Heart right ventricle (tissue), 16 donors: ENCODE data around the gene RPA1. TPM values are rescaled to one million over a fixed set of nuclear protein-coding genes. Genes with fewer than 3 reads are reported as not detected.

Experiments
- ATAC-seq, 8 donors: fragments of 200-7000 bp; cut with Tn5 transposase; one replicate each; pipeline ENCODE4 v1.9.1; 2020; ENCODE audit warnings: mild to moderate bottlenecking in 8 of 8, moderate library complexity in 8 of 8, moderate number of reproducible peaks in 1 of 8
- DNase-seq, 2 donors: peaks; one replicate each; pipeline ENCODE4 v3.0.0-alpha.2; 2020
- H3K27ac ChIP-seq, 10 donors: fragments of 200-600 bp; sonication (generic) in 2 of 10; one replicate each; pipeline versions ENCODE4 v1.5.0 to v1.8.0; 2020 to 2022; ENCODE audit warnings: mild to moderate bottlenecking in 3 of 10
- H3K27me3 ChIP-seq, 7 donors: fragments of 200-600 bp; one replicate each; pipeline ENCODE4 v1.8.0; 2021 to 2022; ENCODE audit warnings: mild to moderate bottlenecking in 2 of 7
- H3K36me3 ChIP-seq, 9 donors: fragments of 200-600 bp; sonication (generic) in 1 of 9; one replicate each; pipeline versions ENCODE4 v1.5.0 to v1.8.0; 2020 to 2022; ENCODE audit warnings: mild to moderate bottlenecking in 2 of 9
- H3K4me1 ChIP-seq, 9 donors: fragments of 200-600 bp; sonication (generic) in 1 of 9; one replicate each; pipeline versions ENCODE4 v1.5.0 to v1.8.0; 2020 to 2022; ENCODE audit warnings: mild to moderate bottlenecking in 4 of 9
- H3K4me3 ChIP-seq, 10 donors: fragments of 200-600 bp; sonication (generic) in 2 of 10; one replicate each; pipeline versions ENCODE4 v1.5.0 to v1.8.0; 2020 to 2022; ENCODE audit warnings: mild to moderate bottlenecking in 7 of 10, moderate library complexity in 2 of 10
- H3K9me3 ChIP-seq, 11 donors: fragments of 200-600 bp in 10 of 11; sonication (generic) in 2 of 11; one replicate each; pipeline versions ENCODE4 v1.5.0 to v1.8.0; 2013 to 2022; ENCODE audit warnings: mild to moderate bottlenecking in 2 of 11, control low read depth in 1 of 11, moderate library complexity in 1 of 11
- WGBS, 2 donors: extraction: QIAGEN DNeasy Blood & Tissue Kit; methylation state at CpG; one replicate each; pipeline ENCODE4 v1.1.7; 2013; ENCODE audit warnings: inconsistent platforms in 1 of 2; 5-methylcytosine and 5-hydroxymethylcytosine counted together
- intact Hi-C, 10 donors: fragments of 100-400 bp; cut with DNase I; formaldehyde crosslinking; loops; one replicate each; pipeline versions ENCODE4 v1.11.1 to v1.14.2; 2022
- polyA plus RNA-seq, 2 donors: library from polyadenylated mRNA; stranded (reverse); fragments of 200-250 nt; gene quantifications; one replicate each; pipeline ENCODE4 v1.2.3, GENCODE V29; 2013
- total RNA-seq, 10 donors: library from RNA; stranded (reverse); fragmentation: NEBNext Ultra II Directional in 3 of 10; extraction: Animal tissue kit (Norgen Biotek cat#: 25700) in 3 of 10; gene quantifications; one replicate each; pipeline versions ENCODE4 v1.2.1 to v1.2.4, GENCODE V29; 2021 to 2023
- TF ChIP-seq, protein P1 (sequence below), 9 donors: fragments of 200-600 bp; sonication (generic) in 2 of 9; IDR thresholded peaks; one replicate each; pipeline versions ENCODE4 v1.5.0 to v1.8.0; 2021 to 2022; ENCODE audit warnings: antibody characterized with exemption in 9 of 9, mild to moderate bottlenecking in 5 of 9, moderate library complexity in 1 of 9
- donor health status: Arrhythmogenic right ventricular cardiomyopathy.
- donor health status: ischemic (EF 13 %, LVEDD 7.1; RV severe dilation, severe dysfunction).
- donor health status: healthy with polysubstance abuse.
- donor health status: DM: no; HTN: yes; CAD: no.
- donor health status: DM: no; HTN: no; CAD: no.
- donor health status: ischemic (EF 25% LVEDD 6.9; RV normal size, moderate dysfunction).
- donor health status: ischemic (EF 25% LVEDD 5.7; RV mildly dilated, moderate dysfunction).
- donor health status: healthy.
- donor health status: DM: yes; HTN: yes; CAD: no.
- donor health status: Ischemic cardiomyopathy.
- donor health status: ischemic (EF 35%, LVEDD 5.7; RV mildly dilated, moderate dysfunction).
- donor health status: nonischemic (EF 11% LVEDD 7.7; RV severe dilation, severe dysfunction).
- donor health status: DM: yes; HTN: yes; CAD: no.
- donor health status: PGD.
- donor health status: ischemic (EF 29% LVEDD 5.4; RV normal size, mild dysfunction).
- donor health status: nonischemic (EF 23%, LVEDD 6.1; RV moderate dilation, normal function).

RPA1 gene
- total and polyA plus RNA-seq, 12 donors = 7.2 to 96.6 (median 65.9) TPM

DNA sequence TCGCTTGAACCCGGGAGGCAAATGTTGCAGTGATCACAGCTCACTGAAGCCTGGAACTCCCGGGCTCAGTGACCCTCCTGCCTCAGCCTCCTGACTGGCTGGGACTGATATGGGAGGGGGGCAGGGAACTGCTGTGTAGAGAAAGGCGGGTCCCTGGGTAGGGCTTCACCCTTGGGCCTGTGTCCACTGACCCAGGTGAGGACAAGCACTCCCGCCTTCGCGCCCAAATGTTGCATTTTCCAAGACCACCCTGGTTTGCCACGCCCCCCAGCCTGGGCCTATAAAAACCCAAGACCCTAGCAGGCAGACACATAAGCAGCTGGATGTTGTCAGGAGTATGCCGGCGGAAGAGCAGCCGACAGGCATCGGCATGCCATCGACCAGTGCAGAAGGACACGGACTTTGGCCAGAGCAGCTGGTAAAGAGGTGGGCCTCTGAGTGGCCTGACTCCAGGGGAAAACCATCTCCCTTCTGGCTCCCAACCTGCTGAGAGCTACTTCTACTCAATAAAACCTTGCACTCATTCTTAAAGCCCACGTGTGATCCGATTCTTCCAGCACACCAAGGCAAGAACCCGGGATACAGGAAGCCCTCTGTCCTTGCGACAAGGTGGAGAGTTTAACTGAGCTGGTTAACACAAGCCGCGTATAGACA lies 19.2 kb upstream of the RPA1 start:
- H3K36me3 ChIP-seq = peaks cover 0 to 72% (median 12%) of the 10 kb centered on the region in 9 donors
- TF ChIP-seq, protein P1, sequence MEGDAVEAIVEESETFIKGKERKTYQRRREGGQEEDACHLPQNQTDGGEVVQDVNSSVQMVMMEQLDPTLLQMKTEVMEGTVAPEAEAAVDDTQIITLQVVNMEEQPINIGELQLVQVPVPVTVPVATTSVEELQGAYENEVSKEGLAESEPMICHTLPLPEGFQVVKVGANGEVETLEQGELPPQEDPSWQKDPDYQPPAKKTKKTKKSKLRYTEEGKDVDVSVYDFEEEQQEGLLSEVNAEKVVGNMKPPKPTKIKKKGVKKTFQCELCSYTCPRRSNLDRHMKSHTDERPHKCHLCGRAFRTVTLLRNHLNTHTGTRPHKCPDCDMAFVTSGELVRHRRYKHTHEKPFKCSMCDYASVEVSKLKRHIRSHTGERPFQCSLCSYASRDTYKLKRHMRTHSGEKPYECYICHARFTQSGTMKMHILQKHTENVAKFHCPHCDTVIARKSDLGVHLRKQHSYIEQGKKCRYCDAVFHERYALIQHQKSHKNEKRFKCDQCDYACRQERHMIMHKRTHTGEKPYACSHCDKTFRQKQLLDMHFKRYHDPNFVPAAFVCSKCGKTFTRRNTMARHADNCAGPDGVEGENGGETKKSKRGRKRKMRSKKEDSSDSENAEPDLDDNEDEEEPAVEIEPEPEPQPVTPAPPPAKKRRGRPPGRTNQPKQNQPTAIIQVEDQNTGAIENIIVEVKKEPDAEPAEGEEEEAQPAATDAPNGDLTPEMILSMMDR (IDR thresholded peaks at IDR 0.05) = no peak
- H3K9me3 ChIP-seq = no peaks in the 10 kb centered on the region
- no peak overlapping the region for H3K27ac ChIP-seq
- WGBS, 2 donors = 85 to 87% methylated on average over 20 of the region's 20 CpGs
- H3K27me3 ChIP-seq = no peaks in the 10 kb centered on the region
- intact Hi-C loops = no loop called here
- no peak for DNase-seq
- no peak overlapping the region for H3K4me3 ChIP-seq
- peak in 1 of 8 donors; percentile 38 for ATAC-seq
- H3K4me1 ChIP-seq = no peaks in the 10 kb centered on the region

DNA sequence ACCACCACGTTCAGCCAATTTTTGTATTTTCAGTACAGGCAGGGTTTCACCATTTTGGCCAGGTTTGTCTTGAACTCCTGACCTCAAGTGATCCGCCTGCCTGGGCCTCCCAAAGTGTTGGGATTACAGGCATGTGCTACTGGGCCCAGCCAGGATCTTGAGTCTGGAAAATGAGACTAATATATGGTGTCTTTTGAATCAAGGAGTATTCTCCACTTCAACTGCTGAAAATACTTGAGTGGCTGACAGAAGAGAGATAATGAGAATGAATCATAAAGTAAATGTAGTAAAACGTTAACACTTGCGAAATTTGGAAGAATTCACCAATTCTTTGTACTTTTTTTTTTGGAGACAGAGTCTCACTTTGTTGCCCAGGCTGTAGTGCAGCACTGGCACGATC lies 16.7 kb upstream of the RPA1 start:
- WGBS, 2 donors = 88 to 89% methylated on average over 5 of the region's 5 CpGs
- TF ChIP-seq, protein P1 (IDR thresholded peaks at IDR 0.05) = no peak
- H3K27ac ChIP-seq = no peak overlapping the region

GRCh38 chr17:1820528-1821252 lies 9.1 kb upstream of the RPA1 start:
- H3K27ac ChIP-seq = no peak overlapping the region
- intact Hi-C loops = no loop called here
- no peak overlapping the region for H3K4me3 ChIP-seq
- H3K36me3 ChIP-seq = peaks cover 0 to 60% (median 0%) of the 10 kb centered on the region in 9 donors
- no peaks in the 10 kb centered on the region for H3K27me3 ChIP-seq
- TF ChIP-seq, protein P1 (IDR thresholded peaks at IDR 0.05) = no peak
- DNase-seq = no peak
- no peaks in the 10 kb centered on the region for H3K9me3 ChIP-seq
- 82 to 86% methylated on average over 7 of the region's 7 CpGs for WGBS, 2 donors
- peaks cover 0 to 11% (median 0%) of the 10 kb centered on the region in 9 donors for H3K4me1 ChIP-seq
- ATAC-seq = no peak

More for the DNA sequence above, 16.7 kb upstream of the RPA1 start:
- H3K9me3 ChIP-seq = no peaks in the 10 kb centered on the region
- no peaks in the 10 kb centered on the region for H3K4me1 ChIP-seq
- DNase-seq = no peak
- no peak for ATAC-seq
- intact Hi-C loops = no loop called here
- H3K36me3 ChIP-seq = peaks cover 0 to 67% (median 12%) of the 10 kb centered on the region in 9 donors
- H3K4me3 ChIP-seq = no peak overlapping the region
- H3K27me3 ChIP-seq = no peaks in the 10 kb centered on the region

GRCh38 chr17:1829216-1829591 lies 601 bp upstream of the RPA1 start:
- 1 to 2% methylated on average over 13 of the region's 13 CpGs for WGBS, 2 donors
- H3K4me1 ChIP-seq = peaks cover 2 to 38% (median 18%) of the 10 kb centered on the region in 9 donors
- intact Hi-C loops = loop anchor here in 1 of 10 donors (2.0 kb wide), 1 partner anchor 42 kb away; no protein-coding TSS in a partner anchor
- H3K4me3 ChIP-seq = peak overlapping the region; percentile 50 to 97 (median 79)
- H3K27me3 ChIP-seq = no peaks in the 10 kb centered on the region
- peak overlapping the region; percentile 44 to 91 (median 88) for H3K27ac ChIP-seq
- ATAC-seq (peak; percentile 4 to 45 (median 26)), DNase-seq (peak in 1 of 2 donors; percentile 17)
- no peaks in the 10 kb centered on the region for H3K9me3 ChIP-seq
- peaks cover 0 to 52% (median 12%) of the 10 kb centered on the region in 9 donors for H3K36me3 ChIP-seq
- TF ChIP-seq, protein P1 (IDR thresholded peaks at IDR 0.05) = no peak
